ENCODE data around the gene KRT31.

The KRT31 gene

DNA sequence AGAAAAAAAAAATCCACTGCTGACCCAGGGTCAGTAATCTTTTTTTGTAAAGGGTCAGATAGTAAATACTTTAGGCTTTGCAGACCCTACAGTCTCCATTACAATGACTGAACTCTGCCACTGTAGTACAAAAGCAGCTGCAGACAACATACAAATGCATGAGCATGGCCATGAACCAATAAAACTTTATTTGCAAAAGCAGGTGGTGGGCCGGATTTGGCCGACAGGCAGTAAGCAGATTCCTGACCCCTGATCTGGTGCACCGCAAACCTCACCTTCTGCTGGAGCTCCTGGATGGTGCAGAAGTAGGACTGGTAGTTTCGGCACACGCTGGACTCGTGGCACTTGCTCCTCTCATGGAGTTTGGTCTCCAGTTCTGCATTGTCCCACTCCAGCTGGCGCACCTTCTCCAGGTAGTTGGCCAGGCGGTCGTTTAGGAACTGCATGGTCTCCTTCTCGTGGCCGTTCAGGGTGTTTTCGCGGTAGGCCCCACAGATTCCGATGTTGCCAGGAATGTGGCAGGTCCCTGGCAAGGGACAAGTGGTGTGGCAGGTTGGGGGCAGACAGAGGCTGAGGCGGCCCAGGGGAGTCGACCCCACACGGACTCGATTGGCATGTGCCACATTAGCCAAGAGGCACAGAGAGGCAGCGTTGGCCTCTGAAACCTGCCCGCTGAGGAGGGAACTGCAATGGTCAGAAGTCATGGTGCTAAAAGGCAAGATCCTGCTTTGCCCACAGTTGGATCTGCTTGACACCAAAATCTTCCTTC, 13.8 kb upstream of the KRT31 start:
- TF ChIP-seq, protein P1, sequence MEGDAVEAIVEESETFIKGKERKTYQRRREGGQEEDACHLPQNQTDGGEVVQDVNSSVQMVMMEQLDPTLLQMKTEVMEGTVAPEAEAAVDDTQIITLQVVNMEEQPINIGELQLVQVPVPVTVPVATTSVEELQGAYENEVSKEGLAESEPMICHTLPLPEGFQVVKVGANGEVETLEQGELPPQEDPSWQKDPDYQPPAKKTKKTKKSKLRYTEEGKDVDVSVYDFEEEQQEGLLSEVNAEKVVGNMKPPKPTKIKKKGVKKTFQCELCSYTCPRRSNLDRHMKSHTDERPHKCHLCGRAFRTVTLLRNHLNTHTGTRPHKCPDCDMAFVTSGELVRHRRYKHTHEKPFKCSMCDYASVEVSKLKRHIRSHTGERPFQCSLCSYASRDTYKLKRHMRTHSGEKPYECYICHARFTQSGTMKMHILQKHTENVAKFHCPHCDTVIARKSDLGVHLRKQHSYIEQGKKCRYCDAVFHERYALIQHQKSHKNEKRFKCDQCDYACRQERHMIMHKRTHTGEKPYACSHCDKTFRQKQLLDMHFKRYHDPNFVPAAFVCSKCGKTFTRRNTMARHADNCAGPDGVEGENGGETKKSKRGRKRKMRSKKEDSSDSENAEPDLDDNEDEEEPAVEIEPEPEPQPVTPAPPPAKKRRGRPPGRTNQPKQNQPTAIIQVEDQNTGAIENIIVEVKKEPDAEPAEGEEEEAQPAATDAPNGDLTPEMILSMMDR (IDR thresholded peaks at IDR 0.05; ENCODE audit: low read depth, low read length), result no peak
- no peak overlapping the region for H3K4me3 ChIP-seq (ENCODE audit: low read depth, low read length)

DNA sequence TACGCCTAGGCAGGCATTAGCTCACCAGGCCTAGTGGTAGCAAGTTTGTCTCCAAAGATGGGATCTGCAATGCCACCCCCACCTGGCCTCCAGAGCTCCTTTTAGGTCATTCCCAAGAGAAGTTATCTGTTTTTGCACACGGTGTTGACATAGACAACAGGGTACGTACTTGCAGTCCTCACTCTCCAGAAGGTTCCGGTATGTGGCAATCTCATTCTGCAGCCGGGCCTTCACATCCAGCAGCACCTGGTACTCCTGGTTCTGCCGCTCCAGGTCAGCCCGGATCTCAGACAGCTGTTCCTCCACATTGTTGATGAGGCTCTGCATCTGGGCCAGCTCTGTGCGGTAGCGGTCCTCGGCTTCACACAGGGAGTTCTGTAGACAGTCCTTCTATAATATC, 9.8 kb upstream of the KRT31 start:
- TF ChIP-seq, protein P1 (IDR thresholded peaks at IDR 0.05; ENCODE audit: low read depth, low read length), result no peak
- no peak overlapping the region for H3K4me3 ChIP-seq (ENCODE audit: low read depth, low read length)

DNA sequence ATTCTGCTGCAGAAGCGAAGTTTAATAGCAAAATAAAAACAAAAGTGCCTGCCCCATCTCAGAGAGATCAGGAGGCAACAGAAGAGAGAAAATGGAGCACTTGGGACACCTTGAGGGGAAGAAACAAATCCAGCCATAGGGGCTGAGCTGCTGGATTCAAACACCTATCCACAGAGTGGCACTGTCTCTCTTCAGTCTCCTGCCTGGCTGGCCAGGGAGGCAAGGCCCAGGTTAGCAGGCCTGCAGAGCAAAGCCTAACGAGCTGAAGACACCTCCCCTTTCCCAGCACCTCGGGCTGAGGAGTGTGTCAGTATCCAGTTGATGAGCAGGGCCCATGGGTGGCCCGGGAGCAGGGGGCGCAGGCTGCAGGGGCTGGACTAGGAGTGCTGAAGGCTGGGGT, 8.8 kb upstream of the KRT31 start:
- TF ChIP-seq, protein P1 (IDR thresholded peaks at IDR 0.05; ENCODE audit: low read depth, low read length), result no peak

DNA sequence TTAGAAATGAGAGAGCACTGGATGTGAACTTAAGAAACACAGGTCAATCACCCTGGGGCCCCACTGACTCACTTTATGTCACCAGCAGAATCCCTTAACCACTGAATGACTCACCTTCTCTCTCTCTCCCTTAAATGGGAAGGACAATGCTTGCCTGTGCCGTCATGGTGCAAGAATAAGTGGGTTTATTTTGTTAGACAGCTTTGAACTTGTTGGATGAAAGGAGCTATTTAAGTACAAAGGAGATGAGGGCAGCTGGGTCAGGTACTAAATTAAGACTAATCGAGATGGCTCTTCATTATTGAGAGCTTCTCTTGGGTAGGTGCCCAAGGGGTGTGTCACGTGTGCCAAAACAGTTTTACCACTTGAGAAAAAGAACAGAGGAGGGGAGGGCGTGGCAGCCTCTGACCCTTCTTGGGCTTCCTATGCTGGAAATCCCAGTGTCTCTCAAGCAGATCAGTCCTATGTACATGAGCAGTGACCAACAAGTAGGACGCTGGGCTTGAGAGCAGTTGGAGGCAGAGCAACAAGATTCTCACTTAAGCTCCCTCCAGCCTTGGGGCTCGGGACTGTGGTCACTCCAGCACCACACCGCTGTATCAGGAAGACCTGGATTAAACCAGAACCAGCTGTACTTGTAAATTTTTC, 6.7 kb upstream of the KRT31 start:
- no peak overlapping the region for H3K4me3 ChIP-seq (ENCODE audit: low read depth, low read length)
- TF ChIP-seq, protein P1 (IDR thresholded peaks at IDR 0.05; ENCODE audit: low read depth, low read length), result no peak

More for the DNA sequence above, 8.8 kb upstream of the KRT31 start:
- no peak overlapping the region for H3K4me3 ChIP-seq (ENCODE audit: low read depth, low read length)

DNA sequence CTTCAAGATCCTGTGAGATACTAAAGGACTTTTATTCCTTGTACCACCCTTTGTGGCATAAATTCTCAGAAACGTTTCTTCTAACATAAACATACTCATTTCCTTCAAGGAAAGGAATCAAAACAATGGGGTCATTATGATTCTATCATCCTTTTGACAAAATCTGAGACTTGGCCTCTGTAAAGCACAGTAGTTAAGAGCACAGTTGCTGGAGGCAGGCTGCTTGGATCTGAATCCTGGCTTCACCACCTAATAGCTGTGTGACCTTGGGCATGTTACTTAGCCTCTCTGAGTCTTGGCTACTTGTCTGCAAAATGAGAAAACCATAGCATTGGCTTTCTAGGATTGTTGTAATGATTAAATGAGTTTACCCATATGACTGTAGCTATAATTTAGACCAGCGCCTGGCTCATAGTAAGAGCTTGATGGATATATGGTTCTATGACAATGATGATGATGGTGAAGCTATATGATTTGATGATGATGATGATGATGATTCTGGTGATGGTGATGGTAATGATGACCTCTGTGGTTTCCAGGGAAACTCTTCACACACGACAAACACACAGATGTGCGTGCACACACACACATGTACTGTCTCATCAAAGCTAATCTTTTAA, 6.1 kb upstream of the KRT31 start:
- TF ChIP-seq, protein P1 (IDR thresholded peaks at IDR 0.05; ENCODE audit: low read depth, low read length), result no peak
- no peak overlapping the region for H3K4me3 ChIP-seq (ENCODE audit: low read depth, low read length)

DNA sequence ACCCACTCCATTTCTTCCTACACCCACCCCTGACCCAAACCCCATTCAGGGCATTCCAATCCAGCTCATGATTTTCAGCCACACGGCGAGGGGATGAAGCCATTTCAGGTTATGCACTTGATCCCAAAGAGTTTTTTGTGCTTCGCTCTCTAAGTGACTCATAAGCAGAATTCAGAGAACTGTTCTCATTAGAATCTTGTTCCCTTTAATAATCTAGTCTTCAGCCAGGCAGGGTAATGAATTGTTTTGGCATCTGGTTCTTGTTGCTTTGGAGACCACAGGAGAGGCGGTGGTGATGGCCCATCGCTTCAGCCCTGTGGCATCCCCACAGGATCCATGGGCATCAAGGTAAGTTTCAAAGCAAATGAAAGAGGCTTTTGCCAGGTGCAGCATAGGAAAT, 4.8 kb upstream of the KRT31 start:
- no peak overlapping the region for H3K4me3 ChIP-seq (ENCODE audit: low read depth, low read length)
- TF ChIP-seq, protein P1 (IDR thresholded peaks at IDR 0.05; ENCODE audit: low read depth, low read length), result no peak

DNA sequence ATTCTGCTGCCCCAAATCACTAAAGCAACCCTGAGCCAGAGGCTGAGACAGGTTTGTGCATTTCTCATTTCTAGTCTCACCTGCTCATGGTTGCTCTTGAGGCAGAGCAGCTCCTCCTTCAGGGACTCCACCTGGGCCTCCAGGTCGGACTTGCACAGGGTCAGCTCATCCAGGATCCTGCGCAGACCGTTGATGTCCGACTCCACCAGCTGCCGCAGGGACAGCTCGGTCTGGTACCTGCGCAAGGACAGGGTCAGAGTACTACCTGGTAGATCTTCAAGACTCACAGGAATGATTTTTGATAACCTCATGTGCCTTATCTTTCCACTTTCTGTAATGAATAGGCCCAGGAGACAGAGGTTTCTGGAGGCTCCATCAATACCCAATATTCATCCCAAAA, 1.1 kb downstream of the KRT31 start:
- TF ChIP-seq, protein P1 (IDR thresholded peaks at IDR 0.05; ENCODE audit: low read depth, low read length), result no peak
- H3K4me3 ChIP-seq (ENCODE audit: low read depth, low read length), result no peak overlapping the region

Measured in WI38 (cell line).